ENCODE data around the gene DNAJB8. TPM values are rescaled to one million over a fixed set of nuclear protein-coding genes. Genes with fewer than 3 reads are reported as not detected.

Gene DNAJB8
- total and polyA plus RNA-seq, 7 donors = not detected

DNA sequence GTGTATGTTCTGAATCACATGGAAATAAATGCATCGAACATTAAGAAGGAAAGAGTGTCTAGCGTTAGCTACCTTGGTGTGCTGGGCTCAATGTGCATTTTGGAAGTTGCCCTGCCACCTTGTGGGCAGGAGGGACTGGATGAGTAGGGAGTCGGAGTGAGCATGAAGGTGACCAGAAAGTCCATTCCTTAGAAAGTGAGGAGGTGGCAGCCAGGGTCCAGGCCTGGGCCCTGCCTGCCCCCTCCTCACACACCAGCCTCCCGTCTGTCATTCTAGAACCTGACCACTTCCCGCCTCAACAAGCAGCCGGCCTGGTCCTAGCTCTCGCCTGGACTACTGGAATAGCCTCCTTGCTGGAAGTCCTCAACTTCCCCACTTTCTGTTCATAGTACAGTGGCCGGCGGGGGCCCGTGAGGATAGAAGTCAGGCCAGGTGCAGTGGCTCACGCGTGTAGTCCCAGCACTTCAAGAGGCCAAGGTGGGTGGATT lies 36.5 kb upstream of the DNAJB8 start:
- Histone ChIP-seq H3K36me3 (no peaks in the 10 kb centered on the region), H3K4me1 (peaks cover 0 to 3% (median under 1%) of the 10 kb centered on the region in 4 donors), H3K4me3 (no peak overlapping the region), H3K27me3 (peaks cover 14 to 54% (median 20%) of the 10 kb centered on the region in 3 donors), H3K27ac (no peak overlapping the region), H3K9me3 (no peaks in the 10 kb centered on the region)
- no peak for DNase-seq
- TF ChIP-seq CTCF (IDR thresholded peaks at IDR 0.05) = no peak
- TF ChIP-seq POLR2AphosphoS5 (IDR thresholded peaks at IDR 0.05) = no peak
- TF ChIP-seq EP300 (IDR thresholded peaks at IDR 0.05) = no peak
- no peak for TF ChIP-seq POLR2A (IDR thresholded peaks at IDR 0.05)
- WGBS, 2 donors = 75 to 89% methylated on average over 12 of the region's 12 CpGs
- intact Hi-C loops (cut with DNase I) = no loop called here

DNA sequence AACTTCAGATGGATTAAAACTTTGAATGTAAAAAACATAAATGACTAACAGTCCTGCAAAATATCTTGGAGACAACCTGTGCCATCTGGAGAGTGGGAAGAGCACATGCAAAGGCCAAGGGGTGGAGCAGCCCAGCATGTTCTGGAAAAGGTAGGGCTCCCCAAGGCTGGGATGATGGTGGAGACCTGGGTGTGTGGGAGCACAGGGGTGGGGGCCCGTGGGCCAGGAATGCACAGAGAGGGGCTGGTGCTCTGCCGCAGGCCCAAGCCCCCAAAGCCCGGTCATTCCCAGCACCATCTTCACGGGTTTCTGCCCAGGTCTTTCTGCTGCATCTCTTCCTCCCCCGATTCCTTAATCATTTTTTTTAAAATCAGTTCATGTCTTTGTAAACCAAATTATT lies 36.0 kb upstream of the DNAJB8 start:
- Histone ChIP-seq H3K27ac (no peak overlapping the region), H3K9me3 (no peaks in the 10 kb centered on the region), H3K4me1 (peaks cover 0 to 7% (median 5%) of the 10 kb centered on the region in 4 donors), H3K4me3 (no peak overlapping the region), H3K36me3 (no peaks in the 10 kb centered on the region), H3K27me3 (peaks cover 14 to 59% (median 25%) of the 10 kb centered on the region in 3 donors)
- DNase-seq = no peak
- intact Hi-C loops (cut with DNase I) = no loop called here
- WGBS, 2 donors = 74 to 90% methylated on average over 5 of the region's 5 CpGs
- TF ChIP-seq POLR2A (IDR thresholded peaks at IDR 0.05) (no peak), POLR2AphosphoS5 (IDR thresholded peaks at IDR 0.05) (no peak), CTCF (IDR thresholded peaks at IDR 0.05) (no peak)

- no peak for DNase-seq
- Histone ChIP-seq H3K4me3 (no peak overlapping the region), H3K27me3 (peaks cover 26 to 69% (median 38%) of the 10 kb centered on the region in 3 donors), H3K36me3 (no peaks in the 10 kb centered on the region), H3K4me1 (peaks cover 0 to 19% (median 17%) of the 10 kb centered on the region in 4 donors), H3K9me3 (no peaks in the 10 kb centered on the region), H3K27ac (no peak overlapping the region)
- intact Hi-C loops (cut with DNase I) = no loop called here
- 58 to 77% methylated on average over 3 of the region's 3 CpGs for WGBS, 2 donors
- TF ChIP-seq CTCF (IDR thresholded peaks at IDR 0.05) (no peak), POLR2AphosphoS5 (IDR thresholded peaks at IDR 0.05) (no peak), EP300 (IDR thresholded peaks at IDR 0.05) (no peak), POLR2A (IDR thresholded peaks at IDR 0.05) (no peak)
These were observed 34.7 kb upstream of the DNAJB8 start for GRCh38 chr3:128501431-128501830.

DNA sequence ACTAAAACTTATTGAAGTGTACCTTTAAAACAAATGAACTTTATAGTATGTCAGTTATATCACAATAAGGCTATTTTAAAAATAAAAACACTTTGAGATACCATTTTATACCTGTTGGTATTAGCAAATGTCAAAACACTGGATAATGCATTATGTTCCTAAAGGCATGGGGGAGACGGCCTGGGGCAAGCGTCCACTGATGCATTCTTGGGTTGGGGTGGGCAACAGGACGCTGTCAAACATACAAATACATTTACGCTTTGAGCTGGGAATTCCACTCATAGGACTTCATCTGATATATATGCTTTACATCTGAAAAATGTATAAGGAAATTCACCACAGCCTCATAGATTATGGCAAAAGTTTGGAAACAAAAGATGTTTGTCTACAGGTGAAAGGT lies 33.9 kb upstream of the DNAJB8 start:
- no peaks in the 10 kb centered on the region for H3K9me3 ChIP-seq
- TF ChIP-seq CTCF (IDR thresholded peaks at IDR 0.05) = no peak
- TF ChIP-seq POLR2A (IDR thresholded peaks at IDR 0.05) = no peak
- TF ChIP-seq EP300 (IDR thresholded peaks at IDR 0.05) = no peak
- TF ChIP-seq POLR2AphosphoS5 (IDR thresholded peaks at IDR 0.05) = no peak
- H3K27me3 ChIP-seq = peaks cover 28 to 78% (median 47%) of the 10 kb centered on the region in 3 donors
- H3K4me3 ChIP-seq = no peak overlapping the region
- H3K27ac ChIP-seq = no peak overlapping the region
- intact Hi-C loops (cut with DNase I) = no loop called here
- H3K4me1 ChIP-seq = peaks cover 0 to 19% (median 18%) of the 10 kb centered on the region in 4 donors
- WGBS, 2 donors = 88 to 93% methylated on average over 4 of the region's 4 CpGs
- no peaks in the 10 kb centered on the region for H3K36me3 ChIP-seq
- no peak for DNase-seq
